HG02759 (cell line): ENCODE measurements around the gene BPIFB3.
"Not testable (repeated sequence)": the region's sequence is repeated elsewhere in the genome, so short reads cannot be mapped to it uniquely, and the experiment has no call there.

Experiments used
- ATAC-seq: cut with Tn5 transposase; IDR thresholded peaks from one replicate; pipeline ENCODE4 v1.9.1; 2021; ENCODE audit warnings: mild to moderate bottlenecking, moderate library complexity; ENCODE audit not compliant: unreplicated experiment

The BPIFB3 gene

GRCh38 chr20:33083544-33084340 is 30.0 kb downstream of the BPIFB3 start:
- no peak for ATAC-seq

DNA sequence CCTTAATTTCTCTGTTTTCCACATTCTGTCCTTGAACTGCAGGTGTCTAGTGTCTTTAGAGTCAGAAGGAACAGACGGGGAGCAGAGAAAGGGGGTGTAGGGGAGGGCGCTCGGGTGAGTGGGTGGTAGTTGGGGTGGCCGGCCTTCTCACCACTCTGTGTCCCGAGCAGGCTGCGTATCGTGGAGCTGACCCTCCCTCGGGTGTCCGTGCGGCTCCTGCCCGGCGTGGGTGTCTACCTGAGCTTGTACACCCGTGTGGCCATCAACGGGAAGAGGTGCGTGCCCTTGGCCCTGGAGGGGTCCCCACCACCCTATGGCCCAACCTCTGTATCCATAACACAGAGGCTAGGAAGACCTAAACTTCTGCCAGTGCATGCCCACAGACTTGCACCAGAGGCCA is 31.0 kb downstream of the BPIFB3 start:
- no peak for ATAC-seq

GRCh38 chr20:33086052-33086722 is 32.5 kb downstream of the BPIFB3 start:
- ATAC-seq = no peak

DNA sequence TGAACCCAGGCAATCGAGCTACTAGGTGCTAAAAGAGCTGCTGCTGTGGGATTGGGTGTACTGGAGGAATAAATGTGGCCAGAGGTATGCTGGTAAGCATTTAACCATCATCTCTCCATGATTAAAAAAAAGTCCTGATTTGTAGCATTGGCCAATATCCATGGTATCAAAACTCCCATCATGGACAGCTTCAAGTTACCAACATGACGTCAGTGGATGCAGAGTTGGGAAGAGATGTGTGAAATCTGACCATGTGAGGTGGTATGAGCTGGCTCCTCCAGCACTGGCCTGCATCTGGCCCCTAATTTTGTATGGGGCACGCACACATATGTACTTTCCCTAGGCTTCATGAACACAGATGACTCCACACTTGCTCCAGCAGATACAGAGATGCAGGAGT is 37.4 kb downstream of the BPIFB3 start:
- no peak for ATAC-seq

GRCh38 chr20:33091693-33092092 is 38.0 kb downstream of the BPIFB3 start:
- no peak for ATAC-seq

DNA sequence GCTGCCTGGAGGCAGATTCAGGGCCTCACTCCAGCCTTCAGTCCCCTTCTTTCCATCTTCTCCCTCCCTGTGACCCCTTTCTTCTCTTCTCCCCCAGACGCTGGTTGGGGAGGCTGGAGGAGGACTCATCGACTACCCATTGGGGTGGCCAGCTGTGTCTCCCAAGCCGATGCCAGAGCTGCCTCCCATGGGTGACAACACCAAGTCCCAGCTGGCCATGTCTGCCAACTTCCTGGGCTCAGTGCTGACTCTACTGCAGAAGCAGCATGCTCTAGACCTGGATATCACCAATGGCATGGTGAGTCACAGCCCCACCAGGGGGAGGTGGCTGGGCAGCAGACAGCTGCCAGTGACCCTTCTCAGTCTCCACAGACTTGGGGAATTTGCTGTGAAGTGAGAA is 38.7 kb downstream of the BPIFB3 start:
- no peak for ATAC-seq

- ATAC-seq = no peak
Measured at GRCh38 chr20:33093074-33093473, 39.4 kb downstream of the BPIFB3 start.

- ATAC-seq = no peak
Measured at GRCh38 chr20:33093582-33093981, 39.9 kb downstream of the BPIFB3 start.

- ATAC-seq = no peak
Measured at GRCh38 chr20:33095249-33095648, 41.5 kb downstream of the BPIFB3 start.

DNA sequence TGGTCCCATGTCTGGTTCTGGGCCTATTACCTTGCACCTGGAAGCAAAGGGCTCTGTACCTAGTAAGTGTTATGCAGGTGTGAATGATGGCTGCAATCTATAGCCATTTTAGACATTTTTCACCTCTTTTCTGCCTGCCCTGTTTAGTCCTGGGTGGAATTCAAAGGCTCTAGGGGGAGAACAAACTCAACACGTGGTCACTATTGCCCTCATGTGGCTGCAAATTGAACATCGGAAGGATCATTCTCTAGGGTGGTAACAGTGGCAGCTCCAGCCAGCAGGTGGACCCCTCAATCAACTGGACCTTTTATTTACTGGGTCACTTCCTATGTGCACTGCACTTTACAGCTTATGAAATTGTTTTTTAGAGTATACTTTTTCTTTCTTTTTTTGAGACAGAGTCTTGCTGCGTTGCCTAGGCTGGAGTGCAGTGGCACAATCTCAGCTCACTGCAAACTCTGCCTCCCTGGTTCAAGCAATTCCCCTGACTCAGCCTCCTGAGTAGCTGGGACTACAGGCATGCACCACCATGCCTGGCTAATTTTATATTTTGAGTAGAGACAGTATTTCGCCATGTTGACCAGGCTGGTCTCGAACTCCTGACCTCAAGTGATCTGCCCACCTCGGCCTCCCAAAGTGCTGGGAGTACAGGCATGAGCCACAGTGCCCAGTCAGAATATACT is 42.3 kb downstream of the BPIFB3 start:
- not testable (repeated sequence) for ATAC-seq

- ATAC-seq = no peak
Measured at GRCh38 chr20:33097001-33097400, 43.3 kb downstream of the BPIFB3 start.

- no peak for ATAC-seq
Measured at GRCh38 chr20:33099843-33100538, 46.3 kb downstream of the BPIFB3 start.

- ATAC-seq = no peak
Measured at GRCh38 chr20:33103556-33103955, 49.9 kb downstream of the BPIFB3 start.

DNA sequence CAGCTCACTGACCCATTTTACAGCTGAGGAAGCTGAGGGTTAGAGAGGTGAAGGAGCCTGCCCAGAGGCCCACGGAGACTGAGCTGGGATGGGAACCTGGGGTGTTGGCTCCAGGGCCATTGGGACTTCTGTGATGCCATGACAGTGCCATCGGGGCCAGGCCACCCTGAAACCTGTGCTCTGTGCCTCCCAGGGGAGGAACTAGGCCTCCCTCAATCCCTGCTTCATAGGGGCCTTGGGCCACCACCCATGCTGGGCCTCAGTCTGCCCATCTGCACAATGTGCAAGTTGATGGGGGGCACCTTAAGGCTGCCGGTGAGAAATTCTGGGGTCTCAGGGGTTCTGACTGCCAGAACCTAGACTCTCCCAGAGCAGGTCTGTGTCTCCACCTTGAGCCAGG is 50.6 kb downstream of the BPIFB3 start:
- ATAC-seq = no peak

DNA sequence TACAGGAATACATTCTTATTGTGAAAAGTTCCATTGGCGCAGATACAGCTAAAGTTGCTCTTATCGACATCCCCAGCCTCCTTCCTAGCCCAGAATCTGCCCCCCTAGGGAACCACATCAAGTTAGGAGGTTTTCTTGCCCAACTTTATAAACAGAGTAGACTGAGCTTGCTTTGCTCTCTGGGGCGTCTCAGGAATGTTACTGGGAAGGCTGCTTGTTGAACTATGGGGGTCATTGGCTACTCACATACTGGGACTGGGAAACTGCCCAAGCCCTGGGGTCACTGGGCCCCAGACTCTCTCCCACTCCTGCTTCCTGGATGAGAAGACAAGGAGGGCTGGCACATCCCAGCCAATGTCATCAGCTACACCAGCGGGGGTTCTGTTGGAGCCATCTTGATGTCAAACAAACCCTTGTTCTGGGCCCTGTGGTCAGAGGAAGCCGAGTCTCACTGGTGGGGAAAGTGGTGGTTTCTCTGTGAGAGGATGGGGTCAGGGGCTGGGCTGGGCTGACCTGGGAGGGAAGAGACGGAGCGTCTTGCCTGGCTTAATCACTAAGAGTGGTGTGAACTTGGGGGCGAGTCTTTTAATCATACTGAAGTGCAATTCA is 51.7 kb downstream of the BPIFB3 start:
- no peak for ATAC-seq

DNA sequence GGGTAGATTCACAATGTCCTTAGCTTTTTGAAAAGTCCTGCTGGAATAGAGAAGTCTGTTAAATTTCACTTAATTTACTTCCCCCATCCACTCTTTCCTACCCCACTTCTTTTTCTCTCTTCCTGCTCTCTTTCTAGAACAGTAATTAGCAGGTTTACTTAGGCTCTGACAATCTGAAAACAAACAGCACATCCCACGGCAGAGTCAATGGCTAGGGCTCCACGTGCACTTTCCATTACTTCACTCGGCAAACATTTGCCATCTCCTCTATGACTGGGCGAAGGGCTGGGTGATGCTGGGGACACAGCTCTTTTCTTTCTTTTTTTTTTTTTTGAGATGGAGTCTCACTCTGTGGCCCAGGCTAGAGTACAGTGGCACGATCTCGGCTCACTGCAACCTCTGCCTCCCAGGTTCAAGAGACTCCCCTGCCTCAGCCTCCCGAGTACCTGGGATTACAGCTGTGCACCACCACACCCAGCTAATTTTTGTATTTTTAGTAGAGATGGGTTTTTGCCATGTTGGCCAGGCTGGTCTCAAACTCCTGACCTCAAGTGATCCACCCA is 52.4 kb downstream of the BPIFB3 start:
- not testable (repeated sequence) for ATAC-seq

DNA sequence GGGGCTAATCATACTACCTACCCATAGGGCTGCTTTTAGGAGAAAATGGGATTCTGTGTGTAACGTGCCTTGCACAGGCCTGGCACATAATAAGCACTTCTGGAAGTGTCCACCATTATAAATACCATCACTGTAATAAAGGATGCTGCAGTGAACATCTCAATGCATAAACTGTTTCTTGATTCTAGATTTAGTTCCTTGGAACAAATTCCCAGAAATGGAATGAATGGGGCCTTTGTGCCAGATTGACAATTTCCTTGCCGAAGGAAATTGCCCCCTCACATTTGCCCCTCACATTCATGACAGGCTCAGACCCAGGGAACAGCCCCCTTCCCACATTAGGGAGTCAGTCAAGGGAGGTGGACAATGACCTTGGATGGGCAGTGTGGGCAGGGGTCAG is 55.0 kb downstream of the BPIFB3 start:
- no peak for ATAC-seq

- no peak for ATAC-seq
Measured at GRCh38 chr20:33110147-33110825, 56.6 kb downstream of the BPIFB3 start.

DNA sequence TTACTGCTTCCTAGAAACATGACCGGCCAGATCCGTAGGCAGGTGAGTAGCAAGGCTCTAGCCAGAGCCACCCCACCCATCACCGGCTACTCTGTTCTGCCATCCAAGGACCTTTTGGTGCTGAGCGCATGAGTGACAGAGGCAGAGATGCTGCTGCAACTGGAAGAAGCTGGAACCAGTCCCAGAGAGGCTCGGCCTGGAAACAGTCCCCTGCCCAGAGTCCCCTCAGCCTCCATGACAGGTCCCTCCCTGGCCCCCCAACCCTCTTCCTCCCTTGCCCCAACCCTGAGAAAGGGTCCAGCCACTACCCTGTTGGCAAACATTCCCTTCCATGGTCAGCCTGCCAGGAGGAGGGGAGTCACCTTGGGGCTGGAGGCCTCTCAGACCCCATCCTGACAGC is 57.6 kb downstream of the BPIFB3 start:
- no peak for ATAC-seq
